ENCODE measurements around the gene VIPR2.

VIPR2 gene

GRCh38 chr7:159068488-159068811, 76.2 kb downstream of the VIPR2 start:
- no peak for DNase-seq (ENCODE audit: low read depth in 2 of 2)

GRCh38 chr7:159067576-159068487, 76.8 kb downstream of the VIPR2 start:
- no peak for DNase-seq (ENCODE audit: low read depth in 2 of 2)

GRCh38 chr7:159066816-159067575, 77.7 kb downstream of the VIPR2 start:
- DNase-seq (ENCODE audit: low read depth in 2 of 2), result no peak

GRCh38 chr7:159065852-159066480, 78.7 kb downstream of the VIPR2 start:
- no peak for DNase-seq (ENCODE audit: low read depth in 2 of 2)

- DNase-seq (ENCODE audit: low read depth in 2 of 2), result no peak
These were observed 79.7 kb downstream of the VIPR2 start for GRCh38 chr7:159064816-159065510.

- no peak for DNase-seq (ENCODE audit: low read depth in 2 of 2)
These were observed 80.4 kb downstream of the VIPR2 start for GRCh38 chr7:159064121-159064815.

GRCh38 chr7:159063046-159063840, 81.4 kb downstream of the VIPR2 start:
- no peak for DNase-seq (ENCODE audit: low read depth in 2 of 2)

GRCh38 chr7:159062569-159062968, 82.1 kb downstream of the VIPR2 start:
- no peak for DNase-seq (ENCODE audit: low read depth in 2 of 2)

GRCh38 chr7:159061674-159062212, 82.9 kb downstream of the VIPR2 start:
- no peak for DNase-seq (ENCODE audit: low read depth in 2 of 2)

- DNase-seq (ENCODE audit: low read depth in 2 of 2), result no peak
These were observed 83.5 kb downstream of the VIPR2 start for GRCh38 chr7:159061209-159061608.

- no peak for DNase-seq (ENCODE audit: low read depth in 2 of 2)
These were observed 84.2 kb downstream of the VIPR2 start for GRCh38 chr7:159060440-159060839.

GRCh38 chr7:159059629-159060028, 85.0 kb downstream of the VIPR2 start:
- no peak for DNase-seq (ENCODE audit: low read depth in 2 of 2)

- no peak for DNase-seq (ENCODE audit: low read depth in 2 of 2)
These were observed 87.0 kb downstream of the VIPR2 start for GRCh38 chr7:159057647-159058046.

GRCh38 chr7:159056737-159057136, 87.9 kb downstream of the VIPR2 start:
- no peak for DNase-seq (ENCODE audit: low read depth in 2 of 2)

- no peak for DNase-seq (ENCODE audit: low read depth in 2 of 2)
These were observed 92.8 kb downstream of the VIPR2 start for GRCh38 chr7:159051916-159052315.

GRCh38 chr7:159050704-159051103, 94.0 kb downstream of the VIPR2 start:
- no peak for DNase-seq (ENCODE audit: low read depth in 2 of 2)

GRCh38 chr7:159049266-159050025, 95.2 kb downstream of the VIPR2 start:
- no peak for DNase-seq (ENCODE audit: low read depth in 2 of 2)

GRCh38 chr7:159048656-159049055, 96.0 kb downstream of the VIPR2 start:
- DNase-seq (ENCODE audit: low read depth in 2 of 2), result no peak

- DNase-seq (ENCODE audit: low read depth in 2 of 2), result no peak
These were observed 97.1 kb downstream of the VIPR2 start for GRCh38 chr7:159047536-159047935.
